OCI-LY3 (cell line): ENCODE results near the gene KHDRBS1.

Source experiments
- EZH2phosphoT487 ChIP-seq: fragments of 200-600 bp; shearing (Covaris generic); IDR thresholded peaks from 2 replicates; pipeline ENCODE4 v1.6.1; 2018; ENCODE audit warnings: antibody characterized with exemption, mixed run types, low read depth
- TF ChIP-seq, protein P1 (sequence below): fragments of 200-600, 300-600 bp; sonication (generic); IDR thresholded peaks from 2 replicates; pipeline ENCODE4 v1.5.1; 2014; ENCODE audit warnings: antibody characterized with exemption, low read length, low read depth

DNA sequence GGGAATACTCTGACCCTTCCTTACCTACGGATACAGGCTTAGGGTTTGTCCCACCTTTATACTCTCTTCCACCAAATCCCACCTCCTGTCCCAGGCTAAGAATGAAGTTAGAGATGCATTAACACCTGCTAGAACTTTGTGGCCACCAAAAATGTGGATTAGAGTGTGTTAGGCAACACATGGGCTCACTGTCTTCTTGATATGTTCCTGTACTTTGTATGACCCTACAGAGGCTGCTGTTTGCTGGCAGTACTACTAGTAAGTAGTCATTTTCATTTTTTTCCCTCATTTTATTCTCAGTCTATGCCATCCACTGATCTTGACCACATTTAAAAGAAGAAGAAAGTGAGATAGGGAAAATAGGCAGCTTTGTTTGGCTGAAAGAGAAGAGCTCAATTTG is 38.0 kb downstream of the KHDRBS1 start:
- TF ChIP-seq, protein P1, sequence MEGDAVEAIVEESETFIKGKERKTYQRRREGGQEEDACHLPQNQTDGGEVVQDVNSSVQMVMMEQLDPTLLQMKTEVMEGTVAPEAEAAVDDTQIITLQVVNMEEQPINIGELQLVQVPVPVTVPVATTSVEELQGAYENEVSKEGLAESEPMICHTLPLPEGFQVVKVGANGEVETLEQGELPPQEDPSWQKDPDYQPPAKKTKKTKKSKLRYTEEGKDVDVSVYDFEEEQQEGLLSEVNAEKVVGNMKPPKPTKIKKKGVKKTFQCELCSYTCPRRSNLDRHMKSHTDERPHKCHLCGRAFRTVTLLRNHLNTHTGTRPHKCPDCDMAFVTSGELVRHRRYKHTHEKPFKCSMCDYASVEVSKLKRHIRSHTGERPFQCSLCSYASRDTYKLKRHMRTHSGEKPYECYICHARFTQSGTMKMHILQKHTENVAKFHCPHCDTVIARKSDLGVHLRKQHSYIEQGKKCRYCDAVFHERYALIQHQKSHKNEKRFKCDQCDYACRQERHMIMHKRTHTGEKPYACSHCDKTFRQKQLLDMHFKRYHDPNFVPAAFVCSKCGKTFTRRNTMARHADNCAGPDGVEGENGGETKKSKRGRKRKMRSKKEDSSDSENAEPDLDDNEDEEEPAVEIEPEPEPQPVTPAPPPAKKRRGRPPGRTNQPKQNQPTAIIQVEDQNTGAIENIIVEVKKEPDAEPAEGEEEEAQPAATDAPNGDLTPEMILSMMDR, result no peak
- TF ChIP-seq EZH2phosphoT487, result no peak
